GM20431 (cell line): Measurements from ENCODE around the gene SPSB2.

Experiments
- in situ Hi-C: fragments of 300-500 bp; cut with MseI, MboI; formaldehyde crosslinking; loops from one replicate; pipeline ENCODE4 v1.15.0; 2020; ENCODE audit warnings: low sequenced_read_pairs; ENCODE audit not compliant: unreplicated experiment

Gene SPSB2

GRCh38 chr12:6854036-6854435 is 19.1 kb downstream of the SPSB2 start:
- in situ Hi-C loops: no loop called here

GRCh38 chr12:6853626-6854025 is 19.5 kb downstream of the SPSB2 start:
- in situ Hi-C loops: no loop called here

- in situ Hi-C loops: no loop called here
Observed at GRCh38 chr12:6852651-6853354, 20.3 kb downstream of the SPSB2 start.

GRCh38 chr12:6851921-6852650 is 21.0 kb downstream of the SPSB2 start, which contains the start of gene USP5:
TSS of gene USP5 (plus strand) at chr12:6852150. CDS start at chr12:6852180, 30 bp downstream.
- in situ Hi-C loops: no loop called here

GRCh38 chr12:6851153-6851920 is 21.8 kb downstream of the SPSB2 start, which contains the start of gene CDCA3:
TSS of gene CDCA3 (minus strand) at chr12:6851286. CDS start at chr12:6850952, 334 bp downstream.
- in situ Hi-C loops: no loop called here

- in situ Hi-C loops: no loop called here
Observed at GRCh38 chr12:6850796-6851152, 22.3 kb downstream of the SPSB2 start.

GRCh38 chr12:6849976-6850560 is 23.0 kb downstream of the SPSB2 start:
- in situ Hi-C loops: loop anchor here (25.0 kb wide), 1 partner anchor 113 kb away; no protein-coding TSS in a partner anchor

GRCh38 chr12:6849427-6849826 is 23.7 kb downstream of the SPSB2 start:
- in situ Hi-C loops: loop anchor here (25.0 kb wide), 1 partner anchor 112 kb away; no protein-coding TSS in a partner anchor

- in situ Hi-C loops: loop anchor here (25.0 kb wide), 1 partner anchor 110 kb away; no protein-coding TSS in a partner anchor
Observed at GRCh38 chr12:6847676-6848075, 25.4 kb downstream of the SPSB2 start.

GRCh38 chr12:6846316-6846869 is 26.7 kb downstream of the SPSB2 start:
- in situ Hi-C loops: loop anchor here (25.0 kb wide), 1 partner anchor 109 kb away; no protein-coding TSS in a partner anchor

GRCh38 chr12:6845395-6845794 is 27.7 kb downstream of the SPSB2 start:
- in situ Hi-C loops: loop anchor here (25.0 kb wide), 1 partner anchor 108 kb away; no protein-coding TSS in a partner anchor

GRCh38 chr12:6843118-6843902 is 29.8 kb downstream of the SPSB2 start:
- in situ Hi-C loops: loop anchor here (25.0 kb wide), 1 partner anchor 106 kb away; no protein-coding TSS in a partner anchor

- in situ Hi-C loops: loop anchor here (25.0 kb wide), 1 partner anchor 105 kb away; no protein-coding TSS in a partner anchor
Observed at GRCh38 chr12:6842075-6842474, 31.0 kb downstream of the SPSB2 start.

GRCh38 chr12:6840761-6841515 is 32.2 kb downstream of the SPSB2 start, which contains the start of gene GNB3:
TSS of gene GNB3 (plus strand) at chr12:6840925. CDS start at chr12:6841288, 363 bp downstream.
- in situ Hi-C loops: loop anchor here (25.0 kb wide), 1 partner anchor 104 kb away; no protein-coding TSS in a partner anchor

- in situ Hi-C loops: loop anchor here (25.0 kb wide), 1 partner anchor 103 kb away; no protein-coding TSS in a partner anchor
Observed at GRCh38 chr12:6840330-6840729, 32.8 kb downstream of the SPSB2 start.

- in situ Hi-C loops: loop anchor here (25.0 kb wide), 1 partner anchor 102 kb away; no protein-coding TSS in a partner anchor
Observed at GRCh38 chr12:6839482-6840201, 33.5 kb downstream of the SPSB2 start.

GRCh38 chr12:6838854-6839253 is 34.2 kb downstream of the SPSB2 start:
- in situ Hi-C loops: loop anchor here (25.0 kb wide), 1 partner anchor 102 kb away; no protein-coding TSS in a partner anchor
